CD8-positive, alpha-beta memory T cell (primary cell): ENCODE data around the gene CYYR1. TPM values are rescaled to one million over a fixed set of nuclear protein-coding genes. Genes with fewer than 3 reads are reported as not detected.

ENCODE experiments used
- CTCF ChIA-PET: fragments of 350-600 bp; sonication (Branson Sonifier 250); formaldehyde crosslinking; loops from one replicate; lab custom pipeline; 2021; ENCODE audit warnings: antibody characterized with exemption; lab: Charles Lee
- POLR2A ChIA-PET: fragments of 350-600 bp; sonication (Branson Sonifier 250); formaldehyde crosslinking; loops from one replicate; lab custom pipeline; 2021; ENCODE audit warnings: antibody characterized with exemption; lab: Charles Lee
- DNase-seq, 5 donors: peaks; one replicate each; pipeline versions ENCODE4 v3.0.0 to v3.0.0-alpha.2; 2020 to 2022; ENCODE audit warnings: mixed read lengths in 1 of 5
- H3K27ac ChIP-seq: one replicate; pipeline ENCODE4 v1.7.0; 2013; ENCODE audit warnings: low read depth, mild to moderate bottlenecking, low read length, moderate library complexity
- H3K27me3 ChIP-seq: 2 replicates; pipeline ENCODE4 v1.7.0; 2013; ENCODE audit warnings: low read length, mild to moderate bottlenecking; ENCODE audit not compliant: insufficient read depth, poor library complexity, severe bottlenecking
- H3K36me3 ChIP-seq: 2 replicates; pipeline ENCODE4 v1.7.0; 2013; ENCODE audit warnings: mild to moderate bottlenecking, low read length, moderate library complexity; ENCODE audit not compliant: insufficient read depth
- H3K4me1 ChIP-seq: 2 replicates; pipeline ENCODE4 v1.7.0; 2013; ENCODE audit warnings: mild to moderate bottlenecking, low read length, moderate library complexity; ENCODE audit not compliant: insufficient read depth
- H3K4me3 ChIP-seq: 2 replicates; pipeline ENCODE4 v1.7.0; 2013; ENCODE audit warnings: mild to moderate bottlenecking, low read length
- H3K9me3 ChIP-seq: 2 replicates; pipeline ENCODE4 v1.7.0; 2013; ENCODE audit warnings: mild to moderate bottlenecking, low read length
- H3K27ac Mint-ChIP-seq, 8 donors: one replicate each; pipeline ENCODE4 v1.8.0; 2020 to 2021; ENCODE audit warnings: mixed read lengths in 8 of 8, mild to moderate bottlenecking in 6 of 8, inconsistent platforms in 3 of 8, moderate library complexity in 3 of 8
- H3K27me3 Mint-ChIP-seq, 2 donors: one replicate each; pipeline ENCODE4 v1.8.0; 2020 to 2021; ENCODE audit warnings: mixed read lengths in 2 of 2, mild to moderate bottlenecking in 1 of 2, moderate library complexity in 1 of 2
- H3K36me3 Mint-ChIP-seq, 3 donors: one replicate each; pipeline ENCODE4 v1.8.0; 2020 to 2021; ENCODE audit warnings: mixed read lengths in 3 of 3, inconsistent platforms in 1 of 3, mild to moderate bottlenecking in 1 of 3
- H3K4me1 Mint-ChIP-seq, 3 donors: one replicate each; pipeline ENCODE4 v1.8.0; 2020 to 2021; ENCODE audit warnings: mixed read lengths in 3 of 3, inconsistent platforms in 1 of 3, mild to moderate bottlenecking in 1 of 3
- H3K4me3 Mint-ChIP-seq, 7 donors: one replicate each; pipeline ENCODE4 v1.8.0; 2020 to 2021; ENCODE audit warnings: mixed read lengths in 7 of 7, mild to moderate bottlenecking in 6 of 7, moderate library complexity in 4 of 7, inconsistent platforms in 2 of 7
- H3K9me3 Mint-ChIP-seq, 5 donors: one replicate each; pipeline ENCODE4 v1.8.0; 2020 to 2022; ENCODE audit warnings: mixed read lengths in 5 of 5, mild to moderate bottlenecking in 3 of 5, moderate library complexity in 2 of 5, inconsistent platforms in 1 of 5
- polyA plus RNA-seq: library from polyadenylated mRNA; unstranded; fragments of 300-500 nt; fragmentation: Illumina TruSeq; gene quantifications from one replicate; pipeline ENCODE4 v1.2.3, GENCODE V29; 2021
- total RNA-seq, 2 experiments: library from RNA; stranded (reverse); gene quantifications; one replicate each; pipeline ENCODE4 v1.2.3, GENCODE V29; 2021

The CYYR1 gene
- total and polyA plus RNA-seq, 3 experiments from 2014 or later: not detected

DNA sequence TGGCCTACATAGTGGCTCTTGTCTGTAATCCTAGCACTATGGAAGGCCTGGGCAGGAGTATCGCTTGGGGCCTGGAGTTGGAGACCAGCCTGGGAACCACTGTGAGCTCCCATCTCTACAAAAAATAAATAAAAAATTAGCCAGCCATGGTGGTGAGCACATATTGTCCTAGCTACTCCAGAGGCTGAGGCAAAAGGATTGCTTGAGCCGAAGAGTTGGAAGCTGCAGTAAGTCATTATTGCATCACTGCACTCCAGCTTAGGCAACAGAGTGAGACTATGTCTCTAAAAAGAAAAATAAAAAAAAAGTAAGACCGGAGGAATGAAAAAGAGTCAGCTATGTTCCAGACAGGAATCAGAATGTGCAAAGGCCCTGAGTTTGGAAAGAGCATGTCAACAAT is 115.3 kb downstream of the CYYR1 start:
- DNase-seq: no peak
- POLR2A ChIA-PET: no interaction called here
- H3K9me3 Mint-ChIP-seq: peaks cover 2 to 14% (median 6%) of the 10 kb centered on the region in 5 donors
- Histone ChIP-seq H3K27ac (no peak overlapping the region), H3K27me3 (no peaks in the 10 kb centered on the region), H3K4me1 (no peaks in the 10 kb centered on the region), H3K4me3 (no peak overlapping the region), H3K9me3 (no peaks in the 10 kb centered on the region), H3K36me3 (no peaks in the 10 kb centered on the region)
- H3K27me3 Mint-ChIP-seq: no peaks in the 10 kb centered on the region
- no peak overlapping the region for H3K4me3 Mint-ChIP-seq
- no peaks in the 10 kb centered on the region for H3K36me3 Mint-ChIP-seq
- no peaks in the 10 kb centered on the region for H3K4me1 Mint-ChIP-seq
- no peak overlapping the region for H3K27ac Mint-ChIP-seq
- CTCF ChIA-PET: no interaction called here

DNA sequence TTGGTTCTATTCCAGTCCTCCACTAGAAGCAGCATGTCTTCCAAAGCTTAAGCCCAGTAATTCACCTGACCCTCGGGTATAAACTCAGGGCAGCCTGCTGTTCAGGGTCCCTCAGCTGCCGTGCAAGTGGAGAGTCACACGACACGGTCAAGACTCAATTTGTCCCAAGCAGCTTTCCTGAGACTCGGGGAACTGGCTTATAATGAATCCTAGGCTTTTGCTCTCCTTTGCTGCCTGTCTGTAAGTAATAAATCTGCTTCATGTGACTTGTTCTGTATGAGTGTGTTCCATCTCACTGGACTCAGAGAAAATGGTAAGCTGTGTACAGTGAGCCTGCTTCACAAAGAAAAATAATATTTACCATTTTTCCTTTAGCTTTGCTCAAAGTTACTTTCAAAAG is 119.8 kb downstream of the CYYR1 start:
- no peaks in the 10 kb centered on the region for H3K27me3 ChIP-seq
- no peak overlapping the region for H3K4me3 ChIP-seq
- H3K4me1 ChIP-seq: no peaks in the 10 kb centered on the region
- Mint-ChIP-seq H3K4me3 (no peak overlapping the region), H3K9me3 (peaks cover 0 to 7% (median 3%) of the 10 kb centered on the region in 5 donors), H3K27me3 (no peaks in the 10 kb centered on the region), H3K36me3 (no peaks in the 10 kb centered on the region), H3K27ac (no peak overlapping the region), H3K4me1 (no peaks in the 10 kb centered on the region)
- DNase-seq: no peak
- no peak overlapping the region for H3K27ac ChIP-seq
- ChIA-PET POLR2A (no interaction called here), CTCF (no interaction called here)
- no peaks in the 10 kb centered on the region for H3K9me3 ChIP-seq
- H3K36me3 ChIP-seq: no peaks in the 10 kb centered on the region

DNA sequence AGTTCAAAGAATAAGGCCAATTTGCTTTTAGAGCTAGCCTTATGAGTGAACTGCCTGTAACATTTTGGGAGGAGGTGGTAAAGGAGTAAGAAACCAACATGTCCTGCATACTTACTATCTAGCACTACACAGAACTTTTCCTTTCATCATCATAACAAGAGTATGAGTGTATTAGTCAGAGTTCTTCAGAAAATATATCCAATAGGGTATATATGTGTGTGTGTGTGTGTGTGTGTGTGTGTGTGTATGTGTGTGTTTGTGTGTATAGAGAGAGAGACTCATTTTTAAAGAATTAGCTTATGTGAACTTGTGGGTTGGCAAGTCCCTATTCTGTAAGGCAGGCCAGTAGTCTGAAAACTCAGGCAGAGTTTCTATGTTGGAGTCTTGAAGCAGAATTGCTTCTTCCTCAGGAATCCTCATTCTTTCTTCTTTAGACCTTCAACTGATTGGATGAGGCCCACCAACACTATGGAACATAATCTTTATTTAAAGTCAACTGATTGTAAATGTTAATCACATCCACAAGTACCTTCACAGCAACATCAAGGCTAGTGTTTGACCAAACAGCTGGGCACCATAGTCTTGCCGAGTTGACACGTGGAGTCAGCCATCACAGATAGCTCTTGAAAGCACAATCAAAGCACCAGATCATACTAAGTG is 121.9 kb downstream of the CYYR1 start:
- ChIA-PET POLR2A (no interaction called here), CTCF (no interaction called here)
- no peaks in the 10 kb centered on the region for H3K36me3 ChIP-seq
- no peak overlapping the region for H3K4me3 ChIP-seq
- no peaks in the 10 kb centered on the region for H3K36me3 Mint-ChIP-seq
- no peak overlapping the region for H3K27ac Mint-ChIP-seq
- H3K9me3 Mint-ChIP-seq: peaks cover 0 to 3% (median 0%) of the 10 kb centered on the region in 5 donors
- H3K4me1 ChIP-seq: no peaks in the 10 kb centered on the region
- no peaks in the 10 kb centered on the region for H3K27me3 Mint-ChIP-seq
- H3K9me3 ChIP-seq: no peaks in the 10 kb centered on the region
- H3K4me3 Mint-ChIP-seq: no peak overlapping the region
- no peaks in the 10 kb centered on the region for H3K27me3 ChIP-seq
- no peaks in the 10 kb centered on the region for H3K4me1 Mint-ChIP-seq
- no peak for DNase-seq
- no peak overlapping the region for H3K27ac ChIP-seq

DNA sequence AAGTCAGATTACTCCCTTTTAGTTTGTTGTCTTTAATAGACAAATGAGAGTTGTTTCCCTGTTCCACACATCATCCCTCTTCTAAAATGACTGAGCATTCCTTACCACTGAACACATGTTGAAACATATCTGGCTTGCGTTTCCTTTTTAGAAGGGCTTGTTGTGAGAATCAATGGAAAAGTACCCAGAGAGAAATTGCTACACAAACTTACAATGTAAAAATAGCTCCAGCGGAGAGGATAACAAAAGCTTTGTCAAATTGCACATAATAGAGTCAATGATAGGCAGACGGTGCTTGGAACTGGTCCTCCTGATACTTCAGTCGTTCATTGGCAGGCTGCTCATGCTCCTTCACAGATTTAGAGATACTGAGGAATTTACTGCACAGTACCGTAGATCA is 123.9 kb downstream of the CYYR1 start:
- POLR2A ChIA-PET: no interaction called here
- peaks cover 0 to 3% (median 0%) of the 10 kb centered on the region in 5 donors for H3K9me3 Mint-ChIP-seq

DNA sequence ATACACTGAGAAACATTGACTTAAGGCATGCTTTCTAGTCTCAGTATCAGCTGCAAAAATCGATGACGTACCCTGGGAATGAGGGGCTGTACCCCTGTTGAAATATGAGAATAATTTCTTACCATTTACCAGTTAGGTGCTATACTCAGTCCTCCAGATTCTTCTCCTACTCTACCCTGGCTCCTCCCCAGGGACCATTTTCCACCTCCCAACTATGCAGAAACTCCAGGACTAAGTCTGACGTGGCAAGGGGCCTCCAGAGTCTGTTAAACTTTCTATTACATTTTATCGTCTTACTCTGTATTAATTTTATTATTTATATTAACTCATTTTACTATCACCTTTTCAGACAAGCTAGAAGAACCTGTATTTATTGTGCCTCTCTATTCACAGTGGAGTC is 124.3 kb downstream of the CYYR1 start:
- no peak overlapping the region for H3K27ac Mint-ChIP-seq

More for the DNA sequence above, 123.9 kb downstream of the CYYR1 start:
- Mint-ChIP-seq H3K4me3 (no peak overlapping the region), H3K27me3 (no peaks in the 10 kb centered on the region), H3K27ac (no peak overlapping the region), H3K4me1 (no peaks in the 10 kb centered on the region), H3K36me3 (no peaks in the 10 kb centered on the region)
- no peak overlapping the region for H3K27ac ChIP-seq
- H3K27me3 ChIP-seq: no peaks in the 10 kb centered on the region
- DNase-seq: no peak
- no peak overlapping the region for H3K4me3 ChIP-seq
- no peaks in the 10 kb centered on the region for H3K4me1 ChIP-seq
- CTCF ChIA-PET: no interaction called here
- H3K36me3 ChIP-seq: no peaks in the 10 kb centered on the region
- H3K9me3 ChIP-seq: no peaks in the 10 kb centered on the region

DNA sequence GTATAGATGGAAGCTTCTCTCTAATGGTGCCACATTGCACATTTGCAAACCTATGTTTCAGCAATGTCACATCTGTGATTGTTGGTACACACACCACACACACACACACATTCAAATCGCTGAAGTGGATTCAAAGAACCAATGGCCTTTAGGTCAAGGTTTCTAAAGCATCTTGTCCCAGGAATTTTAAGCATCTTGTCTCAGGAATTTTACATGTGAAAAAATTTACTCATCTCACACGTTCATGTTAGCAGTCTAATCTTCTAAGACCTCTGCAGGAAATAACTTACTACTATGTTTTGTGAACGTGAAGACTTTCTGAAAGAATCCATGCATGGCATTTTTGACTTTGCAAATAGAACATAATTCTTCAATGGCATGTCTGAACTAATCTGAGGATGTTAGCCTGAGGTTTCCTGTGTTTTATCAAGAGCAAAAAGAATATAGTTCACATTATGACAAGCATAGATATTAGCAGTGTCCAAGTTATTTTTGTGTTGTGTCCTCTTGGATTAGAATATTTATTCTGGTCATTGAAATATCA is 125.1 kb downstream of the CYYR1 start:
- H3K27ac ChIP-seq: no peak overlapping the region
- H3K4me3 ChIP-seq: no peak overlapping the region
- no peaks in the 10 kb centered on the region for H3K36me3 ChIP-seq
- DNase-seq: no peak
- H3K4me1 Mint-ChIP-seq: no peaks in the 10 kb centered on the region
- ChIA-PET CTCF (no interaction called here), POLR2A (no interaction called here)
- no peaks in the 10 kb centered on the region for H3K36me3 Mint-ChIP-seq
- no peaks in the 10 kb centered on the region for H3K27me3 ChIP-seq
- peaks cover 0 to 3% (median 0%) of the 10 kb centered on the region in 5 donors for H3K9me3 Mint-ChIP-seq
- no peaks in the 10 kb centered on the region for H3K27me3 Mint-ChIP-seq
- H3K4me1 ChIP-seq: no peaks in the 10 kb centered on the region
- no peaks in the 10 kb centered on the region for H3K9me3 ChIP-seq
- no peak overlapping the region for H3K27ac Mint-ChIP-seq
- H3K4me3 Mint-ChIP-seq: no peak overlapping the region

More for the DNA sequence above, 124.3 kb downstream of the CYYR1 start:
- Histone ChIP-seq H3K9me3 (no peaks in the 10 kb centered on the region), H3K4me1 (no peaks in the 10 kb centered on the region), H3K36me3 (no peaks in the 10 kb centered on the region), H3K27ac (no peak overlapping the region), H3K27me3 (no peaks in the 10 kb centered on the region), H3K4me3 (no peak overlapping the region)
- CTCF ChIA-PET: no interaction called here
- no peak for DNase-seq
- peaks cover 0 to 3% (median 0%) of the 10 kb centered on the region in 5 donors for H3K9me3 Mint-ChIP-seq
- H3K27me3 Mint-ChIP-seq: no peaks in the 10 kb centered on the region
- no peak overlapping the region for H3K4me3 Mint-ChIP-seq
- no peaks in the 10 kb centered on the region for H3K4me1 Mint-ChIP-seq
- no peaks in the 10 kb centered on the region for H3K36me3 Mint-ChIP-seq
- POLR2A ChIA-PET: no interaction called here

DNA sequence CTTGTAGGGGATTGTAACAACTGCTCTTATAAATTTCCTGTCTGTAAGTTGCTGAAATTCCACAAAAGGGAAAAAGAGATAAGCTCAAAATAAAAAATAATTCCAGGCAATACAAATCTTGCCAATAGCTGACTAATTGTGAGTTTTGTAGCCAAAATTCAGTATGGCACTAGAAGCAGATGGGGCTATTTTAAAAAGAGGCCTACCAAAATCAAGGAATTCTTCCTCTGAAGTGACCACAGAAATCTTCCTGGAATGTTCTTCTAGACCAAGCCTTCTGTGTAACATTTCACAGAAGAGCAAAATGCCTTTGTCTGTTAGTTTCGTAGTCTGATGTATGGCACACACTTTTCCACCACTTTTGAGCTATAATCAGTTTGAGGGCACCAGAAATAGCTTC is 127.6 kb downstream of the CYYR1 start:
- no peaks in the 10 kb centered on the region for H3K36me3 ChIP-seq
- Mint-ChIP-seq H3K36me3 (no peaks in the 10 kb centered on the region), H3K27me3 (no peaks in the 10 kb centered on the region), H3K9me3 (no peaks in the 10 kb centered on the region), H3K4me1 (no peaks in the 10 kb centered on the region), H3K27ac (no peak overlapping the region), H3K4me3 (no peak overlapping the region)
- no peak for DNase-seq
- POLR2A ChIA-PET: no interaction called here
- no peak overlapping the region for H3K27ac ChIP-seq
- H3K4me1 ChIP-seq: no peaks in the 10 kb centered on the region
- H3K9me3 ChIP-seq: no peaks in the 10 kb centered on the region
- H3K27me3 ChIP-seq: no peaks in the 10 kb centered on the region
- CTCF ChIA-PET: no interaction called here
- no peak overlapping the region for H3K4me3 ChIP-seq

DNA sequence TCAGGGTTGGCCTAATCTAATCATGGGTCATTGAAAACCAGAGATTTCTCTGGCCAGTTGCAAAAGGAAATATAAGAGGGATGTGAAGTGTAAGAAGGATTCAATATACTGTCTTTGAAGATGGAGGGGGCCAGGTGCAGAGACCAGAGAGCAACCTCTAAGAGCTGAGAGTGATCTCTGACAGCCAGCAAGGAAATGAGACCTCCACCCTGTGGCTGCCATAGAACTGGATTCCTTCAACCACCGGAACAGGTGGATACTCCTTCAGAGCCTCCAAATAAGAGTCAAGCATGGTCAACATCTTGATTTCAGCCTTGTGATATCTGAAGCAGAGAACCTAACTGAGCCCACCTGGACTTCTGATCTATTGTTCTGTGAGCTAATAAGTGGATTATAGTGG is 128.4 kb downstream of the CYYR1 start:
- Mint-ChIP-seq H3K27ac (no peak overlapping the region), H3K4me3 (no peak overlapping the region), H3K36me3 (no peaks in the 10 kb centered on the region), H3K9me3 (no peaks in the 10 kb centered on the region), H3K27me3 (no peaks in the 10 kb centered on the region), H3K4me1 (no peaks in the 10 kb centered on the region)
- POLR2A ChIA-PET: no interaction called here
- Histone ChIP-seq H3K36me3 (no peaks in the 10 kb centered on the region), H3K27me3 (no peaks in the 10 kb centered on the region), H3K9me3 (no peaks in the 10 kb centered on the region), H3K4me3 (no peak overlapping the region), H3K27ac (no peak overlapping the region), H3K4me1 (no peaks in the 10 kb centered on the region)
- CTCF ChIA-PET: no interaction called here
- DNase-seq: no peak
